Thoracic aorta (tissue), 2 donors: ENCODE results near the gene DEDD. TPM values are rescaled to one million over a fixed set of nuclear protein-coding genes. Genes with fewer than 3 reads are reported as not detected.

Experiments used
- ATAC-seq: fragments of 150-250 bp; one replicate; pipeline ENCODE4 v1.8.0; 2017; ENCODE audit warnings: low read depth; ENCODE audit not compliant: insufficient number of reproducible peaks, low FRiP score
- DNase-seq: peaks from one replicate; pipeline ENCODE4 v3.0.0-alpha.2; 2020; ENCODE audit warnings: low spot score
- H3K27ac ChIP-seq, 2 donors: fragments of 200-600 bp; sonication (generic); 1 replicate in 1 of 2; 2 replicates in 1 of 2; pipeline ENCODE4 v1.5.1; 2016; ENCODE audit warnings: mild to moderate bottlenecking in 2 of 2, moderate library complexity in 2 of 2
- H3K27me3 ChIP-seq: fragments of 200-600 bp; sonication (generic); replicated peaks from 2 replicates; pipeline ENCODE4 v1.6.0; 2016; ENCODE audit warnings: mild to moderate bottlenecking; ENCODE audit not compliant: insufficient read depth
- H3K36me3 ChIP-seq: fragments of 200-600 bp; sonication (generic); one replicate; pipeline ENCODE4 v1.5.1; 2016
- H3K4me1 ChIP-seq, 2 donors: fragments of 200-600 bp; sonication (generic); 1 replicate in 1 of 2; 2 replicates in 1 of 2; pipeline versions ENCODE4 v1.5.1 to v1.6.0; 2016; ENCODE audit warnings: low read depth in 2 of 2, mild to moderate bottlenecking in 1 of 2; ENCODE audit not compliant: control insufficient read depth in 1 of 2
- H3K4me3 ChIP-seq: fragments of 200-600 bp; sonication (generic); 2 replicates; pipeline ENCODE4 v1.5.1; 2016; ENCODE audit warnings: mild to moderate bottlenecking
- H3K9me3 ChIP-seq: fragments of 200-600 bp; sonication (generic); 2 replicates; pipeline ENCODE4 v1.5.1; 2016
- total RNA-seq, 2 donors: library from RNA; depleted of rRNA; stranded (reverse); fragments of >200 nt; gene quantifications; one replicate each; pipeline versions ENCODE4 v1.1.0 to v1.2.3, GENCODE V29; 2016
- TF ChIP-seq, protein P1 (sequence below): fragments of 200-600 bp; sonication (generic); IDR thresholded peaks from one replicate; pipeline ENCODE4 v1.5.1; 2019; ENCODE audit warnings: antibody characterized with exemption

Gene DEDD
- total RNA-seq, 2 donors from 2014 or later, result 30.7 to 34.3 TPM

DNA sequence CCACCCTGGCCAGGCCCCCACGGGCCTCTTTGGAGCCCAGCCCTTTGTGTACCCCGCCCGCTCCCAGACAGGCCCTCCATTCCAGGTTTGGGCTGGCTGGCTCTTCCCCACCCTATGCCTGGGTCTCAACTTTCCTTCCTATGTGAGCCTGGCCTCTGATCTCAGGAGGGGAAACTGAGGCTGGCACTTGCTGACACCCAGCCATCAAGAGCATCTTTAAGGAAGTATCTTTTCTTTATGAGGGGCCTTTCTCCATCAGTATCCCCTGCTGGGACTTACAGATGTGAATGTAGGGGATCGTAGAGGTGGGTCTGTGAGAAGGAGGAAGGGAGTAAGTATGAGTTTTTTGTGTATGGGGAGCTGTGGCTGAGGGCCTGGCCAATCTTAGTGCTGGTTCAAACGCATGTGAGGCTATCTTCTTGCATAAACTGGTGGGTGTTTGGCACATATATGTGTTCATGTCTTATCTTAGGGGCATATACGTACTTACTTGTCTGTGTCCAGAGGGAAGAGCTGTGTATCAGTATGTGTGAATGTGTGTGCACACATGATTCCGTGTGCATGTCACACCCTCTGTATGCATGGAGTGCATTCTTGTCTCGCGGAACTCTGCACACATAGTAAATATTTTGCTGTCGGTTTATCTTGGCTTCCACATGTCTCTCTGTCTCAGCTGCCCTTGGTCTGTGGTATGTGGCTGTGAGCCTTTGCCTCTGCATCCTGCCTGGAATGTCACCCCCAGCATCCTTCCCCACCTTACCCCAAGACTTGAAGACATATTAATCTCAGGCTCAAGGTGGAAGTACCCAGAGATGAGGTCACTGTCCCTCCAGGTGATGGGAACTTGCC, 48.5 kb downstream of the DEDD start:
- no peak for ATAC-seq
- Histone ChIP-seq H3K9me3 (no peaks in the 10 kb centered on the region), H3K36me3 (no peaks in the 10 kb centered on the region), H3K4me3 (no peak overlapping the region), H3K27me3 (no peaks in the 10 kb centered on the region), H3K4me1 (no peaks in the 10 kb centered on the region), H3K27ac (no peak overlapping the region)
- no peak for DNase-seq
- TF ChIP-seq, protein P1, sequence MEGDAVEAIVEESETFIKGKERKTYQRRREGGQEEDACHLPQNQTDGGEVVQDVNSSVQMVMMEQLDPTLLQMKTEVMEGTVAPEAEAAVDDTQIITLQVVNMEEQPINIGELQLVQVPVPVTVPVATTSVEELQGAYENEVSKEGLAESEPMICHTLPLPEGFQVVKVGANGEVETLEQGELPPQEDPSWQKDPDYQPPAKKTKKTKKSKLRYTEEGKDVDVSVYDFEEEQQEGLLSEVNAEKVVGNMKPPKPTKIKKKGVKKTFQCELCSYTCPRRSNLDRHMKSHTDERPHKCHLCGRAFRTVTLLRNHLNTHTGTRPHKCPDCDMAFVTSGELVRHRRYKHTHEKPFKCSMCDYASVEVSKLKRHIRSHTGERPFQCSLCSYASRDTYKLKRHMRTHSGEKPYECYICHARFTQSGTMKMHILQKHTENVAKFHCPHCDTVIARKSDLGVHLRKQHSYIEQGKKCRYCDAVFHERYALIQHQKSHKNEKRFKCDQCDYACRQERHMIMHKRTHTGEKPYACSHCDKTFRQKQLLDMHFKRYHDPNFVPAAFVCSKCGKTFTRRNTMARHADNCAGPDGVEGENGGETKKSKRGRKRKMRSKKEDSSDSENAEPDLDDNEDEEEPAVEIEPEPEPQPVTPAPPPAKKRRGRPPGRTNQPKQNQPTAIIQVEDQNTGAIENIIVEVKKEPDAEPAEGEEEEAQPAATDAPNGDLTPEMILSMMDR, result no peak

DNA sequence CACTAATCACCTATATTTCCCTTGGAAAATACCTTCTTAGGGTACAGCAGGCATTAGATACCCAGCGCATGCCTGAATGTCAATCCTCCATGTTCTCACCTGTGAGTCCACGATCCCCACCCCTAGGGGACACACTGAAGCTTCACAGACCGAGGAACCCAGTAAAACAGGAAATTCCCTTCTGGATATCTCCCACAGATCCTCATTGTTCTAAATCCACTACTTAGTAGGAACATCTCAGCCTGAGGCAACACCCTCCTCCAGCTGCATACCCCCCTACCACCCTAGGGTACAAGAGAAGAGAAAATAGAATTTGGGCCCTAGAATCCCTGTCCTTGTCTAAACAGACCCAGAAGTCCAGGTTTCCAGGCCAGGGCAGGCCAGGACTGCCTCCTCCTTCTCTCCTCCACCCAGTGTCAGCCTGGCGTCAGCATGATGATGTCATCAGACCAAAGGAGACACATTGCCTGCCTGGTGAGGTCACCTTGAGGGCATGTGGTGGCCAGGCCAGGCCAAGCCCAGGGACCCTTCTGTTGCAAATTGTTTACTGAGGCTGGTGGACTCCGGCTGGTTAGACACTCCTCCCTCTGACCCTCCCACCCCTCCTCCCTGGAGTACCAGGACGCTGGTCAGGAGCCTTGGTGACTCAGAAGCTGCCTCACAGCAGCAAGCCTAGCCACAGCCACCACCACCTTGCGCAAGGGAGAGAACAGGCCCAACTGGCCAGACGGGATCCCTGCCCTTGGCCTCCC, 49.3 kb downstream of the DEDD start:
- H3K9me3 ChIP-seq, result no peaks in the 10 kb centered on the region
- H3K36me3 ChIP-seq, result no peaks in the 10 kb centered on the region
- TF ChIP-seq, protein P1, result no peak
- ATAC-seq, result peak; percentile 30
- H3K27me3 ChIP-seq, result no peaks in the 10 kb centered on the region
- no peak overlapping the region for H3K4me3 ChIP-seq
- H3K4me1 ChIP-seq, result no peaks in the 10 kb centered on the region
- peak; percentile 35 for DNase-seq
- no peak overlapping the region for H3K27ac ChIP-seq

DNA sequence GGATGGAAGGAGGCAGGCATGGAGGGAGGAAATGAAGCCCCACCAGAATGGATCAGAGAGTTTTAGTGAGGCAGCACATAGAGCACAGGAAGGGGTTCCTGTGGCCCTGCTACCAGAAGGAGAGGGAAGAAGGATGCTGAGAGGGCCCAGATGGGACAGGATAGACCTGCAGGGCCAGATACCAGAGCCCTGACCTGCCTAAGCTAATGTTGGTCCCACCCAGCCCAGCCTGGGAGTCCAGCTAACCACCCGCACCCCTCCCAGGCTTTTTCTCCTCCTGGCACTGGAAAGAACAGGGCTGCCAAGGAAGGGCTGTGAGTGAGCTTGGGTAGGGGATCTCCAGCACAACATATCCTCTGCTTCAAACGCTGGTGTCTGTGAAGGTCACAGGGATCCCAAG, 50.0 kb downstream of the DEDD start:
- H3K27me3 ChIP-seq, result no peaks in the 10 kb centered on the region
- no peak overlapping the region for H3K27ac ChIP-seq
- H3K4me1 ChIP-seq, result no peaks in the 10 kb centered on the region
- no peaks in the 10 kb centered on the region for H3K9me3 ChIP-seq
- H3K36me3 ChIP-seq, result no peaks in the 10 kb centered on the region
- TF ChIP-seq, protein P1, result no peak
- H3K4me3 ChIP-seq, result no peak overlapping the region
- DNase-seq (no peak), ATAC-seq (no peak)

DNA sequence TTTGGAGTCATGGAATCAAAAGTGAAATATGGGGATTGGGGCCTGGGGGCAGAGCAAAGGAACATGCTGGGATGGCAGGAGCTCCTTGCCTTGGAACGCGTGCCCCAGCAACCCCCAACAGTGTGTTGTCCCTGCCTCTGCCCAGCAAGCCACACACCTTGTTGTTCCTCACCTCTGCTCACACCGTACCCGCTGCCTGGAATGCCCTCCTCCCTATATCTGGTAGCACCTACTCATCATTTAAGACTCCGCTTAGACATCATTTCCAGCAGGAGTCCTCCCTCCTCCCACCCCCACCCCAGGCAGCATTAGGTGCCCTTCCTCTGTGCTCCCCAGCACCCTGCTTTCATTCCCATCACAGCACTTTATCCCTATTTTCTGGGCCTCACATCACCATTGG, 50.9 kb downstream of the DEDD start:
- ATAC-seq (no peak), DNase-seq (no peak)
- TF ChIP-seq, protein P1, result no peak
- Histone ChIP-seq H3K27ac (no peak overlapping the region), H3K27me3 (no peaks in the 10 kb centered on the region), H3K4me1 (no peaks in the 10 kb centered on the region), H3K4me3 (no peak overlapping the region), H3K36me3 (no peaks in the 10 kb centered on the region), H3K9me3 (no peaks in the 10 kb centered on the region)
